Astrocyte of the cerebellum (primary cell): ENCODE data around the gene XRCC4.

Source experiments
- DNase-seq: peaks from one replicate; pipeline ENCODE4 v3.0.0-alpha.2; 2011; ENCODE audit warnings: low read depth
- H3K4me3 ChIP-seq: 2 replicates; pipeline ENCODE4 v1.5.1; 2011; ENCODE audit warnings: mild to moderate bottlenecking, low read depth, low read length, moderate library complexity
- CTCF ChIP-seq: IDR thresholded peaks from 2 replicates; pipeline ENCODE4 v1.5.1; 2012; ENCODE audit warnings: low read length, low read depth, moderate library complexity, mild to moderate bottlenecking; ENCODE audit errors: missing control alignments
- in situ Hi-C: cut with HindIII; loops from 2 replicates; pipeline ENCODE4 v1.10.0; 2017; ENCODE audit warnings: low sequenced_read_pairs

XRCC4 gene

GRCh38 chr5:83401775-83402174, 324.4 kb downstream of the XRCC4 start:
- no peak for DNase-seq
- in situ Hi-C loops = no loop called here
- no peak overlapping the region for H3K4me3 ChIP-seq
- TF ChIP-seq CTCF = no peak
